ENCODE data around the gene ARHGEF10L. TPM values are rescaled to one million over a fixed set of nuclear protein-coding genes. Genes with fewer than 3 reads are reported as not detected.

ARHGEF10L gene
- total RNA-seq, 1 donor from 2014 or later, result 33.1 TPM

- Mint-ChIP-seq H3K4me1 (peaks cover 6% of the 10 kb centered on the region), H3K27ac (no peak overlapping the region), H3K9me3 (no peaks in the 10 kb centered on the region)
Observed at GRCh38 chr1:17667641-17668040, 128.1 kb downstream of the ARHGEF10L start.

GRCh38 chr1:17668195-17668594, 128.7 kb downstream of the ARHGEF10L start:
- no peaks in the 10 kb centered on the region for H3K27me3 Mint-ChIP-seq (ENCODE audit: low read depth)
- TF ChIP-seq CTCF (IDR thresholded peaks at IDR 0.05; ENCODE audit: unreplicated experiment), result no peak
- H3K36me3 Mint-ChIP-seq, result peaks cover 16% of the 10 kb centered on the region
- H3K27ac Mint-ChIP-seq, result no peak overlapping the region
- no peak for DNase-seq (ENCODE audit: low spot score in 2 of 2, unreplicated experiment in 2 of 2)
- H3K9me3 Mint-ChIP-seq, result no peaks in the 10 kb centered on the region
- peaks cover 9% of the 10 kb centered on the region for H3K4me1 Mint-ChIP-seq
- no peak overlapping the region for H3K4me3 Mint-ChIP-seq

More at GRCh38 chr1:17667641-17668040, 128.1 kb downstream of the ARHGEF10L start:
- Mint-ChIP-seq H3K4me3 (no peak overlapping the region), H3K36me3 (peaks cover 16% of the 10 kb centered on the region), H3K27me3 (ENCODE audit: low read depth) (no peaks in the 10 kb centered on the region)
- no peak for TF ChIP-seq CTCF (IDR thresholded peaks at IDR 0.05; ENCODE audit: unreplicated experiment)
- DNase-seq (ENCODE audit: low spot score in 2 of 2, unreplicated experiment in 2 of 2), result no peak

GRCh38 chr1:17668624-17669175, 129.2 kb downstream of the ARHGEF10L start:
- H3K4me1 Mint-ChIP-seq, result peaks cover 9% of the 10 kb centered on the region
- no peaks in the 10 kb centered on the region for H3K27me3 Mint-ChIP-seq (ENCODE audit: low read depth)
- H3K27ac Mint-ChIP-seq, result no peak overlapping the region
- TF ChIP-seq CTCF (IDR thresholded peaks at IDR 0.05; ENCODE audit: unreplicated experiment), result no peak
- H3K36me3 Mint-ChIP-seq, result peaks cover 16% of the 10 kb centered on the region
- DNase-seq (ENCODE audit: low spot score in 2 of 2, unreplicated experiment in 2 of 2), result no peak
- H3K9me3 Mint-ChIP-seq, result no peaks in the 10 kb centered on the region
- H3K4me3 Mint-ChIP-seq, result no peak overlapping the region

- DNase-seq (ENCODE audit: low spot score in 2 of 2, unreplicated experiment in 2 of 2), result no peak
- no peak overlapping the region for H3K27ac Mint-ChIP-seq
- H3K27me3 Mint-ChIP-seq (ENCODE audit: low read depth), result no peaks in the 10 kb centered on the region
- no peaks in the 10 kb centered on the region for H3K9me3 Mint-ChIP-seq
- no peak overlapping the region for H3K4me3 Mint-ChIP-seq
- peaks cover 16% of the 10 kb centered on the region for H3K36me3 Mint-ChIP-seq
- peaks cover 9% of the 10 kb centered on the region for H3K4me1 Mint-ChIP-seq
- TF ChIP-seq CTCF (IDR thresholded peaks at IDR 0.05; ENCODE audit: unreplicated experiment), result no peak
Observed at GRCh38 chr1:17669305-17669704, 129.8 kb downstream of the ARHGEF10L start.

- H3K27ac Mint-ChIP-seq, result no peak overlapping the region
- peaks cover 9% of the 10 kb centered on the region for H3K4me1 Mint-ChIP-seq
- TF ChIP-seq CTCF (IDR thresholded peaks at IDR 0.05; ENCODE audit: unreplicated experiment), result no peak
- H3K4me3 Mint-ChIP-seq, result no peak overlapping the region
- no peak for DNase-seq (ENCODE audit: low spot score in 2 of 2, unreplicated experiment in 2 of 2)
- H3K36me3 Mint-ChIP-seq, result peaks cover 16% of the 10 kb centered on the region
- H3K9me3 Mint-ChIP-seq, result no peaks in the 10 kb centered on the region
- no peaks in the 10 kb centered on the region for H3K27me3 Mint-ChIP-seq (ENCODE audit: low read depth)
Observed at GRCh38 chr1:17669866-17670451, 130.5 kb downstream of the ARHGEF10L start.
